ENCODE results near the gene ATG16L2. TPM values are rescaled to one million over a fixed set of nuclear protein-coding genes. Genes with fewer than 3 reads are reported as not detected.
"Not testable (repeated sequence)": the region's sequence is repeated elsewhere in the genome, so short reads cannot be mapped to it uniquely, and the experiment has no call there.

Gene ATG16L2
- polyA plus RNA-seq, 3 donors = 25.4 to 48.6 (median 45.4) TPM

DNA sequence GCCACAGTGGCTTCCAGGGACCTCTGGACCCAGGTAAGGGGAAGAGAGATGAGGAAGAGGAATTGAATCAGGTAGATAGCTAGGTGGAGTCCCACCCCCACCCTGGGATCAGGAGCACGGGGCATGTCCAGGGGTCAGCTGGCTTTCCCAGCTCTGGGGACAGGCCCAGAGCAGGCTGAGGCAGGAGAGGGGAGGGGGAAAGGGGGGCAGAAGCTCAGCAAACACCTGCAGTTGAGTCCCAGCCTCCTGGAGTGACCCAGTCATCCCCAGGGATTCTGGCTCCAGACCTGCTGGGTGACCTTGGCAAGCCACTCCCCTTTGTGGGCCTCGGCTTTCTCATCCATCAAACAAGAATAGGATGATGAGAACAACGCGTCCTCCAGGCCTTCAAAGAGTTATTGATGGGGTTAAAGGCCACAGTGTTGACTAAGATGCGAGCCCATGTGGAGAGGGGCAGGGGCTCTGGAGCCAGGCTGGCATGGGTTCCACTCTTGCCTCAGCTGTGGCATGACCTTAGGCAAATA, 36.4 kb upstream of the ATG16L2 start:
- no peak for DNase-seq

DNA sequence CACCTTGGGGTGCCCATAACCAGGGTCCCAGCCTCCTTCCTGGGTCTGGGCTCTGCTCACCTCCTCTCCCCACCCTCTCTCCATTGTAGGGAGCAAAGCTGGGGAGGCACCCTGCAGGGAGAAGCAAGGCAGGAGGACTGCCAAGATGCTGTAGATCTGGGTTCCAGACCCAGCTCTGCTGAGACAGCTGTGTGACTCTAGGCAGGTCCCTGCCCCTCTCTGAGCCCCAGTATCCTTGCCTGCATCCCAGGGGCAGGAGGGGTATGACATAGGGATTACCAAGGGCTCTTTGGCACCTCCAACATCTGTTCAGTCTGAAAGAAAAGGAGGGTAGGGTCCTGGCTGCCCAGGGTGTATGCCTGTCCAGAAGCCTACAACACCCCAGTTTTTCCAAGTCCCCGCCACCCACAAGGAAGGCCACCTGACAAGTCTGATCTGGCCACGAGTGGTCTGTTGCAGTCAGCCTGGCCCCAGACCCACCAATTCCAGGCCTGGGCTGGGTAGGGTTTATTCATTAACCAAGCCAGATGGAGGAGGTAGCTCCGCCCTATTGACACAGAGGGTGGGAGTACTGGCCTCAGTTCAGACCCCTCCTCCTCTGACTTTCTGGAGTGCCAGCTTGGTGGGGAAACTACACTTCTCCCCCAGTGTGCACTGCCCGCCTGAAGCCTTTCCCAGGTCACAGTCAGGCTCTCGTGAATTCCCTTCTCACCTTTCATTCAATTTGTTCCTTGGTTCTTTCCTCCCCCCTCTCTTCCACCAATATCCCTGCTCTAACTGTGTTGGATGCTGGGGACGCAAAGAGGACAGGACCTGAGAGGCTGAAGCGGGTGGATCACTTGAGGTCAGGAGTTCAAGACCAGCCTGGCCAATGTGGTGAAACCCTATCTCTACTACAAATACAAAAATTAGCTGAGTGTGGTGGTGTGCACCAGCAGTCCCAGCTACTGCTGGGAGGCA, 35.4 kb upstream of the ATG16L2 start:
- peak; percentile 61 for DNase-seq

DNA sequence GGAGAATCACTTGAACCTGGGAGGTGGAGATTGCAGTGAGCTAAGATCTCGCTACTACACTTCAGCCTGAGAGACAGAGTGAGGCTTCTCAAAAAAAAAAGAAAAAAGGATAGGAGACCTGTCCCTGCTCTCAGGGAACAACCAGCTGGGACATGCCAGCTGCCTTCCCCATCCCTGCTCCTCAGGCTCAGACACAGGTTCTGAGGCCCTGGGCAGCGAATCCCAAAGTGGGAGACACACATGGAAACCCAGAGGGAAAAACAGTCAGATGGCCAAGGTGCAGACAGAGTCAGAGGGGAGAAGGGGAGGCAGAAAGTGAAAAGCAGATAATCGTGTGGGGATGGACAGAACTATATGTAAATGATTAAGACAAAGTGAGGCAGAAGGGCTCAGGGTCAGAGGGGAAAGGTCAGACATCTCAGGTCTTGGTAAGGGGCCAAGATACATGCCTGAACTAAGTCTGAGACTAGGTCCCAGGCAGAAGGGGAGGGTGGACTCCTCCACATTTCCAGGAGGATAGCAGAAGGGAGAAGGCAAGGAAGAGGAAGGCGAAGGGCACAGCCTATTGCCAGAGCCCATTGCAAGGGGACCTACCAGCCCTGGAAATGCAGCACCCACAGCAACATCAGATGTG, 34.6 kb upstream of the ATG16L2 start:
- no peak for DNase-seq

DNA sequence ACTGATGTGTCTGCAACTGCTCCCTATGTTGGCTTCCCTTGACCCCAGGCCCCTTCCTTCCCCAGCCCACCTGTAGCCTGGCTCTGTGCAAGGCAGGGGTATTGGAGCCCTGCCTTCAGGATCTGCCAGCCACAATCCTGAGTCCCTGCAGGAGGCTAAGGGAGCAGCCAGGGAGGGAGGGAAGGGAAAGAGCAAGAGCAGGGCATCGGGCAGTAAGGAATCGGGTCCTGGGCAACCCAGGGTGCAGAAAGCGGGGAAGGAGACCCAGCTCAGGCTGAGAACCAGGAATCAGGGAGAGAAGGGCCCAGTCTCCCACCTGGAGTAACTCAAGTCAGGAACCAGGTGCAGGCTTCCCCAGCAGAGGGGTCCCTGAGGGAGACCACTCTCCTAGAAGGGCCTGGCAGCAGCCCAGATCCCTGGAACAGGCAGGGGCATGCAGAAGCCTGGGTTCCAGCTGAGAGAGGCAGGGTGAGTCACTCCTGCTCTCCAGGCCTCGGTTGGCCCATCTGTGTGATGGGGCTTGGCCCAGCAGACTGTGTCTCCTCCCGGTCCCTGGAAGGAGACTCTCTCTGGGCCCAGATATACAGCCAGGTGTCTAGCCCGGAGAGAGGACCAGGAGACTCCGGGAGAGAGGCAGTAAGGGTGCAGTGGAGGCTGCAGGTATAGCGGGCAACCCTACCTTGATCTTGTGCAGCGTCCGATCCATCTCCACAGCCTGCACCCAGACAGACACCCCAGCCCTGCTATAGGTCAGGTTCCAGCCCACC, 33.7 kb upstream of the ATG16L2 start:
- no peak for DNase-seq

DNA sequence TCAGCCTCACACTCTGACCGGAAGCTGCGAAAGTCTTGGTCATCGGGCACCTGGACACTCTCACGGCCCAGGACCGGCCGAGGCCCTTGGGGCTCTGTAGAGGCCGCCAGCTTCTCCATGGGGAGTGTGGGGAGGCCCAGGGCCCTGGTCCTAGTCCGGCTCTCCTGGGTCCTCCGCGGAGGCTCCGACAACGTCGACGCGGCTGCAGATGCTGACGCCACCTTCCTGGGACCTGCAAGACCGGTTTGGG, 33.2 kb upstream of the ATG16L2 start:
- DNase-seq = no peak

DNA sequence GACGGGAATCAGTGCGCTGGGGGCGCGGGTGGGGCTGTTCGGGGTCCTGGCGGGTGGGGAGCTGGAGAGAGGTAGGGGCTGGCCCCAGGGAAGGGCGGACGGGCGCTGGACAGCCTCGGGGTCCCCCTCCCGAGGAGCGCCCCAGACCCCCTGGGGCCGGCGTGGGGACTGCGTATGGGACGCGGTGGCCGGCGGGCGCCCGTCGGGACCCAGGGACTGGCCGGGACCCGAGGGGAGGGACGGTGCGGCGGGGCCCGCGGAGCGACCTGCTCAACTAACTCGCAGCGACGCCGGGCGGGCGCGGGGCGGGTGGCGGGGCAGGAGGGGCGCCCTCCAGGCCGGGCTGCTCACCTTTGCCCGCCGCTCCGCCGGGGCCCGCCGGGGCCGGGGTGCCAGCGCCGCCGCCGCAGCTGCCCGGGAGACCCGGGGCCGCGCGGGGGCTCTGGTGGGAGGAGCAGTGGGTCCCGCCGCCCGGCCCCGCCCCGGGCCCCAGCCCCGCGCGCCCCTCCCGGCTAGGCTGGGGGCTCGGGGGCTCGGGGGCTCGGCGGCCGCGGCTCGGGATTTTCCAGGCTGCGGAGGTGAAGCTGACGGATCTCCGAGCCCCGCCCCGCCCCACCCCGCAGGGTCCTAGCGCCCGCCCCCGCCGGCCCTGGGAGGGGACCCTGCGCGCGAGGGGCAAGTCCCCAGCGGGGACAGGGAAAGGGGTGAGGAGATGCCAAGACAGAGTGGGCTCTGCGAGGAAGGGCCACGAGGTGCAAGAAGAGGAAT, 32.7 kb upstream of the ATG16L2 start:
- no peak for DNase-seq

DNA sequence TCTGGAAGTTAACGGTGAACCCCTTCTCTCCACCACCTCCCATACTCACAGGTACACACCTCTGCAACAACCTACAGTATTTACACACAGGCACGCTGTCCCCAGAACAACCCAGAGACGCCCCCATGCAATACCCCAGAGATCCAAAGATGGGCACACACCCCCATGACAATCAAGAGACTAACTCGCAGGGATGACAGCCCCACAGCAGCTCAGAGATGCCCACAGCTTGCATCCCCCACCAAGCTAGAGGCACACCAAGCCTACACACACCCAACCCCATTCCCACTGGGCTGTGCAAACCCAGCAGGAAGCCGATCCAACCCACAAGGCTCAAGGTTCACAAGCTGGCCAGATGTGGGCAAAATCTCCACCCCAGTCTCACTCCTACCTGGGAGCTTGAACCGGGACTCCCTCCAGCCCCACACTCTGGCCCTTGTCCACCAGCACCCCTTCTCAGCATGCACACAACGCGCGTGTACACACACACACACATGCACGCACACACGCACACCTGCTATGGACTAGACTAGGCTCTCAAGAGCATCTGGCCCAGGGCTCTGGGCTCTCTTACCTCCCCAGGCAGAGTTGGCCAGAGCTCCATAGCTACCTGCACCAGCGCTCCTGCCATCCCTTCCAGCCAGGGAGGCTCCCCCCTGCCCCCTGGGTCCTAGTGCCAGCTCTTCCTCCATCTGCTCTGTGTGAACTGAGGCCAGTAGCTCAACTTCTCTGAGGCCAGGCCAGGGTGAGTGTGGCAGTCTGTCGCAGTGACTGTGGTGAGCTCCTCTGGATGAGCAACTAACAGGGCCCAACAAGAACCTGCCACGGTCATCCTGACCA, 31.9 kb upstream of the ATG16L2 start:
- no peak for DNase-seq

DNA sequence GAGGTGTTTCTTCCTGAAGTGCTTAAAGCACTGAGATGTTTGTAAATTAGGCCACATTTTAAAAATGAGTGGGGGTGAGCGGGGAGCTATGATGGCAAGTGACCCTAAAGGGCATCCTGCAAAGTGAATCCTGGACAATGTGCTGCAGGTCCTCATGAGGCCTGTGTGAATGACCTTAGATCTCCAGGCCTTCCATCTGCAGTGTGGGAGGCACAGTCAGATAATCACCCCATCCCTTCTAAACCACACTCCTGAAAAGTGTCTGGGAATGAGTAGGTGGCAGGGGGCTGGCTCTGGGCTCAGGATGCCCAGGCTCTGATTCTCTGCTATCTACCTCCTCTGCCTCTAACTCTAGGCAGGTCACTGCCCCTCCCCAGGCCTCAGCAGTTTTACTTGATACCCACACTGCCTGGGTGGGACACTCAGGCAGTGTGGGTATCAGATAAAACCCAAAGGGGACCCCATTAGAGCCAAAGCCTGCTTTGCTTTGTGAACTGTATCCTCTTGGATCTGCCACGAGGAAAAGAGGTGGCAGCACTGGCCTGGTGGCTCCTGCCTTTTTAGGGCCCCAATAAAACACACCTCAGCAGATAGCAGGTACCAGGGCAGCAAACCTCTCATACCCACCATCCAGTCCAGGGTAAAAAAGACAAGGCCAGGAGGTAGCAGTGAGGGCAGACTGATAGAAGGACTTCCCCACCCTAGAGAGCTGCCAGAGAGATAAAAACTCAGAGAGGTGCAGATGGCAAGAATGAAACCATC, 30.9 kb upstream of the ATG16L2 start:
- DNase-seq = no peak

DNA sequence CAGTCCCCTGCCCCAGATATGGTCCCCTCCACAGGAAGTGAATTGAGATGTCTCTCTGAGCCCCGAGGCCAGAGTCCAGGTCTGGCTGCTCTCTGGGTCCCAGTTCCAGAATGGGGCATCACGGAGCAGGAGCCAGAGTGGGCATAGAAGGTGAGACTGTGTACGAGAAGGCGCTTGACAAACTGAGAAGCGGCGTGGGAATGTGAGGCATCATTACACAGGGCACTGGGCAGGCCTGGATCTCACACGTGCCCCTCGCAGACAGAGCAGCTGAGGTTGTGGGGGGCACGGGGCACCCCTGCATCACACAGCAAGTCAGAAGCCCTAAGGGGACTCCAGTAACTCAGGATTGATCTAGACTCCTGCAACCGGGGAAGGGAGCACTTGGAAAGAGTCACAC, 29.5 kb upstream of the ATG16L2 start:
- no peak for DNase-seq

DNA sequence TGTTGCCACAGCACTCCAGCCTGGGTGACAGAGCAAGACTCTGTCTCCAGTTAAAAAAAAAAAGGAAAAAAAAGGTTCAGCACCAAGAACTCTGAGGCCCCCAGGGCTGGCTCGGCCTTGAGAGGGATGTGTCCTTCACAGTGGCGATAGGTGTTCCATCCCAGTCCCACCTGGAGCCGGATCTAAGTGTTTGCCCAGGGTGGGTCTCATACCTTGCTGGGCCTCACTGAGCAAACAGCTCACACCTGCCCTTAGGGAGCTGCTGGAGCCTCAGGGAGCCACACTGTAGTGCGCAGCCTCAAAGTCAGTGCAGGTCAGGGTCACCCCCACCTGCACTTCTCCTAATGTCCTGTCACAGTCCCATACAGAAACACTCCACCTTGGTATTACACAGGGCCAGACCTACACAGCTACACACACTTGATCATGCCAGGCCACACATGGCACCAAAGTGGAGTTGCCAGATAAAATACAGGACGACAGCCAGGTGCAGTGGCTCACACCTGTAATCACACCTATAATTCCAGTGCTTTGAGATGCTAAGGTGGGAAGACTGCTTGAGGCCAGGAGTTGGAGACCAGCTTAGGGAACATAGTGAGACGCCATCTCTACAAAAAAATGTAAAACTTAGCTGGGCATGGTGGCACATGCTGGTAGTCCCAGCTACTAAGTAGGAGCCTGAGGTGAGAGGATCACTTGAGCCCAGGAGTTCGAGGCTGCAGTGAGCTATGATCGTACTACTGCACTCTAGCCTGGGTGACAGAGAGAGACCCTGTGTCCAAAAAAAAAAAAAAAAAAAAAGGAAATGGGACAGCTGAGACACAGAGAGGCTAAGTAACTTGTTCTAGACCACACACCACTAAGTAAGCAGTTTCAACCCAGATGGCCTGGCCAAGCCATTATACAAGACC, 27.7 kb upstream of the ATG16L2 start:
- DNase-seq = no peak

DNA sequence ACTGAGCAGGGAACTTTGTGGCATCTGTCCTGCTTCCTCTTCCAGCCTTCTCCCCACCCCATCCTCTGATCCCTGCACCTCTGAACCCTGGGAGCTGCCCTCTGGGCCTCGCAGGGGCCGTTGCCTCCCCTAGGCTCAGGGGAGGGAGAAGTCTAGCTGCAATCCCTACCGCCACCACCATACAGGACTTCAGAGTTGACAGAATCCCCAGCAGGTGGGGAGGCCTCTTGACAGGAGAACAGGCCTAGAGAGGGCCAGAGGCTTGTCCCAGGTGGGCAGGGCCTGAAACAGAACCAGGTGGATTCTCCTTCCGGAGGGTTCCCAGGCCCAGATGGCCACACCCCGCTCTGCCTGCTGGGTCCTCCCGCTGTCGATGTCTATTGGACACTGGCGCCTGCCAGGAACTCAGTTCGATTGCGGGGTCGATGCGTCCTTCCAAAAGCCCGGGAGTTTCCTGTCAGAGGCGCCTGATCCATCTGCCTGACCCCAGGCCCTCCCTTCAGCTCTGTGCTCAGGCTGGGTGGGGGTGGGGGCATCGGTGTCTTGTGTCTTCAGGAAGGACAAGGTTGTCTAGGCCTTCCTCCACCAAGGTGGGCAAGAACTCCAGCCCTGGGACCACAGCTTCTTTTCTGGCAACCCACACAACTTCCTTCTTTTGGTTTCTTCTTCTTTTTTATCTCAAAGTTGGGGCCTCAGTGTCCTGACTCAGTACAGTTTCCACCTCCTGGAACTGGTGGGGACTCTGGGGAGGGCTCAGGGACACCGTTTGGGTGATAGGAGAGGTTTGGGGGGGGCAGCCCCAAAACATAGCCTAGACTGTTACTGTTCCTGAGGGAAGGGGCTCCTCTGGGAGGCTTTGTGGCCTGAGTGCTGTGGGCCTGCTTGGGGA, 26.8 kb upstream of the ATG16L2 start:
- DNase-seq = no peak

DNA sequence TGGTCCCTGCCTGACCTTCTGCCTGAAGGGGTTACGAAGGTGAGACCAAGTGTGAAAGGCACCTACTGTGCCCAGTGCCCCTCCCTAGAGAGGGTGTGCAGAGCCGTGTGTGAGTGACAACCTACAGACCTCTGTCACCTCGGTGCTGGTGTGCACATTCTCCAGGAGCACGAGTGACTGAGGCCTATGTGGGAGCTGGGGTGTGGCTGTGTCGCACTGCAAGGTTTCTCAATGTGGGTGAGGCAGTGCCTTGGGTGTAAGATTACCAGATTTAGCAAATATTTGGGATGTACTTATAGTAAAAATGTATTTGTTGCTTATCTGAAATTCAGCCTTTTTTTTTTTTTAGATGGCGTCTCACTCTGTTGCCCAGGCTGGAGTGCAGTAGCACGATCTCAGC, 26.0 kb upstream of the ATG16L2 start:
- DNase-seq = no peak

DNA sequence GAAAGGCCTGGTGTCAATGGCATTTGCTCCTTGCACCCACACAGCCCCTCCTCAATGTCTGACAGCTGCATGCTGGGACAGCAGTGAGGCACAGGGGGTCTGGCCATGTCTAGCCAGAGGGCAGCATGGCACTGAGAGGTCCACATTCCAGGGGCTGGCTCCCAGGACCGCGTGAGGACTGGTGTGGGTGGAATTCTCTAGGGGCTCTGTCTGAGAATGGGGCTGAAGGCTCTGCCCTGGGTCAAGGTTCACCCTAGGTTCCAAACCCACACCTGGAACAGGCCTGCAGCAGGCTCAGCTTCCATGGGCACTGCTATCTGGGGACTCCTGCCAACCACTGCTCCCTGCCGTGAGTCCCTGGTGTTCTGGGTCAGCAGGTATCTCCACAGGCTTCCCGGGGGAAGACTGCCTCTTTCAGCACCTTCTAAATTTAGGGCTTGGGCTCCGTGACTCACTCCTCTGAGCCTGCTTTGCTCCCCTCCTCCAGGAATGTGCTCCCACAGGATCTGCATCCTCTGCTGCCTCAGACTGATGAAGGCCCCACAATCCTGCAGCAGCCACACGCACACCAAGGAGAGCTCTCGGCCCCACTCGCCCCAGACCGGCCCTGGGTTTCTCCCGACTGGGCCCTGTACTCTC, 24.6 kb upstream of the ATG16L2 start:
- DNase-seq = no peak

DNA sequence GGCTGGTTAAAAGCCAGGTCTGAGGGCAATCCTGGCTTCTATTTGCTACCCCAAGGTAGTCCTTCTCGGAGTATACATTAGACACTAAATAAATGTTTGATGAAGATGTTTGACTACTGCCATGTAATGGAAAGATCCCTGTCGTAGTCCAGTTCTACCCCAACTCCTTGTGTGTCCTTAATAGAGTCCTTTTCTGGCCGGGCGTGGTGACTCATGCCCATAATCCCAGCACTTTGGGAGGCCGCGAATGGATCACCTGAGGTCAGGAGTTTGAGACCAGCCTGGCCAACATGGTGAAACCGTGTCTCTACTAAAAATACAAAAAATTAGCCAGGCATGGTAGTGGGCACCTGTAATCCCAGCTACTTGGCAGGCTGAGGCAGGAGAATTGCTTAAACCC, 23.0 kb upstream of the ATG16L2 start:
- not testable (repeated sequence) for DNase-seq

DNA sequence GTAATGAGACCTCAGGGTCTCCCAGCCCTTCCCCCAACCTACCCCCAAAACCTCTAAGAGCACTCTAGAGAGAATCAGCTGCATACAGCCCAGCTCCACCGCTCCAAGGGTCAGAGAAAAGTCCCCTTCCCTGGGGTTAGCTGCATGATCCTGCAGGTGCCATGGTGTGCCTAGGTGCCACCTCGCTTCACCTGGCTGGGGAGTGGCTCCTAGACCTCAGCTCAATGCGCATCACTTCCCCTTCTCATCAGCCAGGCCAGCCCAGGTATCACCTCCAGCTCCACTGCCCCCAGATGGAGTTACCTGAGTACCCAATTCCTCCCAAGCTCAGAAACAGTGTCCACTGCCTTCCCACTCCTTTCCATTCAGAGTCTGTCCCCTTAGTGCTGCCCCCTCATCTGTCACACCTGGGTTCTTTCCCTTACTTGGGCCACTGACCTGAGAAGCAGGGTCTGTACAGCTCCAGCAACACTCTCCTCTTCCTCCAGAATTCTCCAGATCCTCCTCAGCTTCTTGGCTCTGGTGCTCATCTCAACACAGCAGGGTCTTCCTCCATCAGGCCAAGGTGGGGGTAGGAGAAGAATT, 21.7 kb upstream of the ATG16L2 start:
- no peak for DNase-seq

DNA sequence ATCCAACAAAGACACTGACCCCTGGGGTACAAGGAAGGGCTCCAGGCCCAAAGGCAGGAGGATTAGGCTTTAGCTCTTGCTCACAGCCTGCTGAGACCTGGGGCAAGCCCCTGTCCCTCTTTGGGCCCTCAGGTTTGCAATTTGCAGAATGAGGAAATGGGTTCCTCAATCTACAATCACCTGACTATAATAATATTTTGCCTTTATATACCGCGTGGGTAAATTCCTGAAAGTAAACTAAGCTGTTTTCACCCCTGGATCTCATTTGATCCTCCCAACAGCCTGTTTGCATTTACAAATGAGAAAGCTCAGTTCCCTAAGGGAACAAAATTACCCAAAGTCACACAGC, 21.2 kb upstream of the ATG16L2 start:
- DNase-seq = no peak

Data from renal pelvis (tissue), 4 donors.